Spleen (tissue), 11 donors: Measurements from ENCODE around the gene CHST15. TPM values are rescaled to one million over a fixed set of nuclear protein-coding genes. Genes with fewer than 3 reads are reported as not detected.

Experiments used
- DNase-seq: peaks from one replicate; pipeline ENCODE4 v3.0.0-alpha.2; 2020
- H3K27ac ChIP-seq, 8 donors: fragments of 200-600 bp; sonication (generic) in 7 of 8; 1 replicate in 4 of 8; 2 replicates in 4 of 8; pipeline versions ENCODE4 v1.5.0 to v1.8.0; 2016 to 2021; ENCODE audit warnings: inconsistent platforms in 4 of 8, mild to moderate bottlenecking in 4 of 8, moderate library complexity in 1 of 8
- H3K27me3 ChIP-seq, 7 donors: fragments of 200-600 bp; sonication (generic) in 6 of 7; replicated peaks in 1 of 7; 1 replicate in 4 of 7; 2 replicates in 3 of 7; pipeline versions ENCODE4 v1.5.0 to v1.8.0; 2016 to 2021; ENCODE audit warnings: inconsistent platforms in 3 of 7, mild to moderate bottlenecking in 1 of 7
- H3K36me3 ChIP-seq, 6 donors: fragments of 200-600 bp; sonication (generic) in 5 of 6; 1 replicate in 4 of 6; 2 replicates in 2 of 6; pipeline versions ENCODE4 v1.5.0 to v1.8.0; 2016 to 2021; ENCODE audit warnings: inconsistent platforms in 2 of 6
- H3K4me1 ChIP-seq, 6 donors: fragments of 200-600 bp; sonication (generic) in 5 of 6; 1 replicate in 3 of 6; 2 replicates in 3 of 6; pipeline versions ENCODE4 v1.5.0 to v1.8.0; 2016 to 2021; ENCODE audit warnings: inconsistent platforms in 3 of 6
- H3K4me3 ChIP-seq, 8 donors: fragments of 200-600 bp; sonication (generic) in 7 of 8; 1 replicate in 4 of 8; 2 replicates in 4 of 8; pipeline versions ENCODE4 v1.5.0 to v1.8.0; 2016 to 2021; ENCODE audit warnings: inconsistent platforms in 4 of 8, mild to moderate bottlenecking in 4 of 8, moderate library complexity in 2 of 8
- H3K9me3 ChIP-seq, 8 donors: fragments of 200-600 bp; sonication (generic) in 7 of 8; 1 replicate in 4 of 8; 2 replicates in 4 of 8; pipeline versions ENCODE4 v1.5.0 to v1.8.0; 2016 to 2021; ENCODE audit warnings: inconsistent platforms in 4 of 8
- POLR2A ChIP-seq, 3 donors: fragments of 450-650 bp; IDR thresholded peaks; one replicate each; pipeline ENCODE4 v1.5.1; 2017; ENCODE audit warnings: antibody characterized with exemption in 3 of 3, mild to moderate bottlenecking in 1 of 3
- POLR2AphosphoS5 ChIP-seq, 3 donors: sonication (generic); formaldehyde crosslinking; IDR thresholded peaks; one replicate each; pipeline ENCODE4 v1.5.1; 2017; ENCODE audit warnings: antibody characterized with exemption in 3 of 3
- whole genome bisulfite sequencing, 5 donors: extraction: QIAGEN DNeasy Blood & Tissue Kit in 3 of 5; methylation state at CpG; one replicate each; pipeline versions ENCODE4 v1.1.5 to v1.1.7; 2013 to 2018; 5-methylcytosine and 5-hydroxymethylcytosine counted together
- intact Hi-C: fragments of 100-400 bp; cut with DNase I; formaldehyde crosslinking; loops from one replicate; pipeline ENCODE4 v1.15.0; 2023; ENCODE audit warnings: low total_unique reads
- polyA plus RNA-seq, 3 donors: library from polyadenylated mRNA; stranded (reverse); fragments of 200-250 nt; gene quantifications; one replicate each; pipeline ENCODE4 v1.2.1, GENCODE V29; 2013
- total RNA-seq, 7 donors: library from RNA; depleted of rRNA in 3 of 7; stranded (reverse); fragments of >200 nt in 3 of 7; fragmentation: NEBNext Ultra II Directional in 4 of 7; extraction: Animal tissue kit (Norgen Biotek cat#: 25700) in 4 of 7; gene quantifications; one replicate each; pipeline versions ENCODE4 v1.1.0 to v1.2.1, GENCODE V29; 2016 to 2021
- TF ChIP-seq, protein P1 (sequence below), 11 experiments: fragments of 200-600 bp in 7 of 11; fragments of 450-650 bp in 4 of 11; sonication (generic) in 4 of 11; IDR thresholded peaks in 8 of 11; conservative IDR thresholded peaks in 3 of 11; 1 replicate in 7 of 11; 2 replicates in 4 of 11; pipeline versions ENCODE4 v1.4.0 to v1.8.0; 2016 to 2021; ENCODE audit warnings: antibody characterized with exemption in 11 of 11, inconsistent platforms in 4 of 11, mild to moderate bottlenecking in 1 of 11
- donor health status: healthy with polysubstance abuse.
- donor health status: DM: no; HTN: no; CAD: no; lungs with moderate emphysema.
- donor health status: DM: no; HTN: no; CAD: no.
- donor health status: Bipolar disorder and iron deficiency.
- donor health status: healthy.
- donor health status: DM: no; HTN: no; CAD: no.
- donor health status: DM: yes; HTN: yes; CAD: no.

Gene CHST15
- total and polyA plus RNA-seq, 10 donors: 6.1 to 133 (median 102) TPM

DNA sequence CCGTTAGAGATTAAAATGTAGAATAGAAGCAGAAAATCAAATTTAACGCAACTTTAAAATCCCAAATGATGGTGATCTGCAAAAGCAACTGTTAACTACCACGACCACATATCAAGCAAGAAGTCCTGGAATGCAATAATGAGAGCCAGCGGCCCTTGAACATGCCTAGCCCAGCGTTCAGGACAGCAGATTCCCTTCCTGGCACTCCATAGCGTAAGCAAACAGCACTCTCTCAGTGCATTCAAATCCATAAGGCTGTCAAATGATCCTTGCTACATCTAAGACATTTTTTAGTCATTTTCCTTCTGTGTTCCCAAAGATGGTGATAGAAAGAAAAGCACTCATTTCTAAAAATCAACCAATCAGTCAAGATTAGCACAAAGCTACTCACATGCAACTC lies 48.1 kb downstream of the CHST15 start:
- no peak overlapping the region for H3K4me3 ChIP-seq
- TF ChIP-seq POLR2A (IDR thresholded peaks at IDR 0.05) (no peak), POLR2AphosphoS5 (IDR thresholded peaks at IDR 0.05) (no peak)
- TF ChIP-seq, protein P1, sequence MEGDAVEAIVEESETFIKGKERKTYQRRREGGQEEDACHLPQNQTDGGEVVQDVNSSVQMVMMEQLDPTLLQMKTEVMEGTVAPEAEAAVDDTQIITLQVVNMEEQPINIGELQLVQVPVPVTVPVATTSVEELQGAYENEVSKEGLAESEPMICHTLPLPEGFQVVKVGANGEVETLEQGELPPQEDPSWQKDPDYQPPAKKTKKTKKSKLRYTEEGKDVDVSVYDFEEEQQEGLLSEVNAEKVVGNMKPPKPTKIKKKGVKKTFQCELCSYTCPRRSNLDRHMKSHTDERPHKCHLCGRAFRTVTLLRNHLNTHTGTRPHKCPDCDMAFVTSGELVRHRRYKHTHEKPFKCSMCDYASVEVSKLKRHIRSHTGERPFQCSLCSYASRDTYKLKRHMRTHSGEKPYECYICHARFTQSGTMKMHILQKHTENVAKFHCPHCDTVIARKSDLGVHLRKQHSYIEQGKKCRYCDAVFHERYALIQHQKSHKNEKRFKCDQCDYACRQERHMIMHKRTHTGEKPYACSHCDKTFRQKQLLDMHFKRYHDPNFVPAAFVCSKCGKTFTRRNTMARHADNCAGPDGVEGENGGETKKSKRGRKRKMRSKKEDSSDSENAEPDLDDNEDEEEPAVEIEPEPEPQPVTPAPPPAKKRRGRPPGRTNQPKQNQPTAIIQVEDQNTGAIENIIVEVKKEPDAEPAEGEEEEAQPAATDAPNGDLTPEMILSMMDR (IDR thresholded peaks at IDR 0.05 in 8 of 11, conservative IDR thresholded peaks at IDR 0.05 in 3 of 11): no peak
- peak overlapping the region in 4 of 8 donors; percentile 9 to 59 (median 40) for H3K27ac ChIP-seq
- WGBS, 5 donors: 82 to 86% (median 83%) methylated on average over 6 of the region's 6 CpGs
- no peaks in the 10 kb centered on the region for H3K9me3 ChIP-seq
- H3K36me3 ChIP-seq: peaks cover 0 to 75% (median 6%) of the 10 kb centered on the region in 6 donors
- no peak for DNase-seq
- no peaks in the 10 kb centered on the region for H3K27me3 ChIP-seq
- intact Hi-C loops: no loop called here
- peaks cover 7 to 90% (median 38%) of the 10 kb centered on the region in 6 donors for H3K4me1 ChIP-seq

DNA sequence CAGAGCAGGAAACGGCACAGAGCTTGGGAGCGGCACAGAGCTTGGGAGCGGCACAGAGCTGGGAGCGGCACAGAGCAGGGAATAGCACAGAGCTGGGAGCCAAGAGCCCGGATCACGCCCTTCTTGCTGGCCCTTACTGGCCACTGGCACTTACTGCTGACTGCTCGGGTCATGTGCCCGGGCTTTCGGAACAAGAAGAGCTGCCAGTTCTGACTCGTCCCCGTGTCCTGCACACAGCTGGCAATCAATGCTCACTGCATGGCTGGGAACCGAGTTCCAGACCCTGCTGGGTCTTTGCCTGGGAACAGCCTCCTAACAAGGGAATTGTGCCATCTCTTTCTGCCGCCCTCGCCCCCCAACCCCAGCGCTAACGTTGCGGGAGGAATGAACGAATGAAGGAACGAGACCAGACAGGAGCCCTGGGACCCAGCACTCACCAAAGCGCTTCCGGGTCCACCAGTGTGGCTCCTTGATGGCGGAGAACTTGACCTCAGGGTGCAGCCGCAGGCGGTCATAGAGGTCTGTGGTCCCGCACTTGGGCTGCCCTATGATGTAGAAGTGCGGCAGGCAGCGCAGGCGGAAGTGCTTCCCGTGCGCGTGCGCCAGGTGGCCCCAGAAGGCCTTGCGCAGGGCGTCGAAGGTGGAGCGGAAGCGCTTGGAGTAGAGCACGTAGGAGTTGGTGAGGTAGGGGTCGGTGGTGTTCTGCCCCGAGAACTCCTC lies 49.1 kb downstream of the CHST15 start:
- H3K27ac ChIP-seq: peak overlapping the region in 5 of 8 donors; percentile 10 to 60 (median 32)
- no peak overlapping the region for H3K4me3 ChIP-seq
- H3K9me3 ChIP-seq: no peaks in the 10 kb centered on the region
- intact Hi-C loops: no loop called here
- H3K36me3 ChIP-seq: peaks cover 0 to 80% (median 6%) of the 10 kb centered on the region in 6 donors
- TF ChIP-seq, protein P1 (IDR thresholded peaks at IDR 0.05 in 8 of 11, conservative IDR thresholded peaks at IDR 0.05 in 3 of 11): no peak
- TF ChIP-seq POLR2A (IDR thresholded peaks at IDR 0.05) (no peak), POLR2AphosphoS5 (IDR thresholded peaks at IDR 0.05) (peak in 2 of 3 donors; percentile 21 to 50)
- DNase-seq: peak; percentile 69
- WGBS, 5 donors: 89 to 95% (median 92%) methylated on average over 40 of the region's 40 CpGs
- H3K4me1 ChIP-seq: peaks cover 13 to 90% (median 47%) of the 10 kb centered on the region in 6 donors
- H3K27me3 ChIP-seq: no peaks in the 10 kb centered on the region

- DNase-seq: peak; percentile 78
- 49 to 56% (median 52%) methylated on average over 12 of the region's 12 CpGs for WGBS, 5 donors
- Histone ChIP-seq H3K4me1 (peaks cover 13 to 94% (median 48%) of the 10 kb centered on the region in 6 donors), H3K27me3 (no peaks in the 10 kb centered on the region), H3K9me3 (no peaks in the 10 kb centered on the region), H3K36me3 (peaks cover 0 to 82% (median 6%) of the 10 kb centered on the region in 6 donors), H3K4me3 (no peak overlapping the region), H3K27ac (peak overlapping the region in 4 of 8 donors; percentile 29 to 60 (median 40))
- intact Hi-C loops: no loop called here
- TF ChIP-seq POLR2A (IDR thresholded peaks at IDR 0.05): no peak
- TF ChIP-seq, protein P1 (IDR thresholded peaks at IDR 0.05 in 8 of 11, conservative IDR thresholded peaks at IDR 0.05 in 3 of 11): no peak
- peak in 1 of 3 donors; percentile 64 for TF ChIP-seq POLR2AphosphoS5 (IDR thresholded peaks at IDR 0.05)
Measured at GRCh38 chr10:124043310-124044142, 49.9 kb downstream of the CHST15 start.
